Kidney (tissue), 14 donors: ENCODE measurements around the gene GTF2H4. TPM values are rescaled to one million over a fixed set of nuclear protein-coding genes. Genes with fewer than 3 reads are reported as not detected.

Source experiments
- DNase-seq, 5 donors: peaks; one replicate each; pipeline ENCODE4 v3.0.0-alpha.2; 2013 to 2020
- FAIRE-seq: peaks from 2 replicates; lab custom pipeline; 2012; peaks lifted over from hg19 to GRCh38; lab: Jason Lieb, UNC
- H3K27ac ChIP-seq, 2 donors: one replicate each; pipeline ENCODE4 v1.7.0; 2013; ENCODE audit warnings: low read depth in 2 of 2, low read length in 2 of 2, inconsistent platforms in 1 of 2
- H3K27me3 ChIP-seq: one replicate; pipeline ENCODE4 v1.7.1; 2013; ENCODE audit warnings: low read length, inconsistent platforms; ENCODE audit not compliant: control insufficient read depth, insufficient read depth
- H3K36me3 ChIP-seq, 3 donors: one replicate each; pipeline versions ENCODE4 v1.7.0 to v1.7.1; 2013; ENCODE audit warnings: low read length in 3 of 3, control low read depth in 1 of 3, inconsistent platforms in 1 of 3; ENCODE audit not compliant: insufficient read depth in 3 of 3, control insufficient read depth in 2 of 3
- H3K4me1 ChIP-seq, 3 donors: one replicate each; pipeline versions ENCODE4 v1.7.0 to v1.7.1; 2013; ENCODE audit warnings: low read length in 3 of 3, inconsistent platforms in 1 of 3, low read depth in 1 of 3; ENCODE audit not compliant: control insufficient read depth in 2 of 3, insufficient read depth in 2 of 3
- H3K4me3 ChIP-seq, 3 donors: one replicate each; pipeline versions ENCODE4 v1.7.0 to v1.8.1; 2013; ENCODE audit warnings: low read length in 3 of 3, control low read depth in 1 of 3, inconsistent platforms in 1 of 3
- H3K9ac ChIP-seq, 3 donors: one replicate each; pipeline versions ENCODE4 v1.7.0 to v1.7.1; 2013; ENCODE audit warnings: low read length in 3 of 3, control low read depth in 1 of 3, inconsistent platforms in 1 of 3
- H3K9me3 ChIP-seq, 3 donors: one replicate each; pipeline versions ENCODE4 v1.7.0 to v1.7.1; 2013; ENCODE audit warnings: low read length in 3 of 3, control low read depth in 1 of 3, inconsistent platforms in 1 of 3; ENCODE audit not compliant: control insufficient read depth in 2 of 3, insufficient read depth in 1 of 3
- intact Hi-C: fragments of 100-400 bp; cut with DNase I; formaldehyde crosslinking; loops from one replicate; pipeline ENCODE4 v1.11.1; 2022
- microRNA-seq: library from miRNA; unstranded; fragments of <30 nt; microRNA quantifications from one replicate; pipeline ENCODE4 v1.2.0, GENCODE V29; 2020
- polyA plus RNA-seq: library from polyadenylated mRNA; stranded (reverse); fragments of 350-450 nt; fragmentation: Illumina TruSeq; extraction: RNeasy Lipid Tissue Mini Kit (QIAGEN cat#74804); gene quantifications from one replicate; pipeline ENCODE4 v1.2.3, GENCODE V29; 2014; ENCODE audit warnings: low read depth, low replicate concordance; ENCODE audit not compliant: insufficient read depth
- total RNA-seq: library from RNA; stranded (reverse); fragmentation: NEBNext Ultra II Directional; extraction: Animal tissue kit (Norgen Biotek cat#: 25700); gene quantifications from one replicate; pipeline ENCODE4 v1.2.1, GENCODE V29; 2021
- TF ChIP-seq, protein P1 (sequence below): IDR thresholded peaks from 3 replicates; pipeline ENCODE4 v1.5.1; 2012; ENCODE audit warnings: mild to moderate bottlenecking, moderate library complexity, borderline replicate concordance; ENCODE audit not compliant: insufficient read depth; ENCODE audit errors: extremely low read depth
- donor health status: control.
- donor health status: control.
- donor health status: control.
- donor health status: control.
- donor health status: control.
- donor health status: DM: yes; HTN: yes; CAD: no.
- donor health status: Normal renal cell carcinoma (clear cell type).

Gene GTF2H4
- total and polyA plus RNA-seq, 2 donors from 2014 or later, result 20.9 to 39.3 TPM

DNA sequence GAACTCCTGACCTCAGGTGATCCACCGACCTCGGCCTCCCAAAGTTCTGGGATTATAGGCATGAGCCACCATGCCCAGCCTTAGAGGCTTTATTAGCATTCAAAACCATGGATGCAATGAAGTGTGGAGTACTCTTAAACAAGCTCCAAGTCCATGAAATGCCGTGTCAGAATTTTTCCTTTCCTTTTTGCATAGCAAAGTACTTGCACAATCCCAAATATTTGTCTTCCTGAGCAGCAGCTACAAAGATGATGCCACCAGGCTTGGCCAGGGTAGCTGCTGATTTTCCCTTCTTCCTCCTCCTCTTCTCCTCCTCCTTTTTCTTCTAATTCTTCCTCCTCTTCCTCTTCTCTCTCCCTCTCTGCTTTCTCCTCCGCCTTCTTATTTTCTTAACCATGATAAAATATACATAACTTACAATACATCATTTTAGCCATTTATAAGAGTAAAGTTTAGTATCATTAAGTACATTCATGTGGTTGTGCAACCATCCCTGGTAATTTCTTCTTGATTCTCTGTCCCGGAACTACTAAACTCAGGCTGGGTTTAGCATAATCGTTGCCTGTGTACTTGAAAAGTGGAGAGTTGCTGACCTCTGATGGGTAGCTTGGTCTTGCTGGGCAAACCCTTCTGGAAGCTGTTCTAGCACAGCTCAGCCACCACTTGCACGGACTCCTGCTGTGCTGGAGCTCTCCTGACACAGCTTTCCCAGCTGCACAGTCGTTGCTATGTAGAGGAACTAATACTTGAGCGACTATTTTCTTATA is 53.1 kb downstream of the GTF2H4 start:
- Histone ChIP-seq H3K27me3 (no peaks in the 10 kb centered on the region), H3K4me3 (no peak overlapping the region), H3K9me3 (no peaks in the 10 kb centered on the region), H3K27ac (no peak overlapping the region), H3K36me3 (no peaks in the 10 kb centered on the region), H3K4me1 (no peaks in the 10 kb centered on the region), H3K9ac (no peak overlapping the region)
- FAIRE-seq, result no peak
- intact Hi-C loops, result no loop called here
- TF ChIP-seq, protein P1, sequence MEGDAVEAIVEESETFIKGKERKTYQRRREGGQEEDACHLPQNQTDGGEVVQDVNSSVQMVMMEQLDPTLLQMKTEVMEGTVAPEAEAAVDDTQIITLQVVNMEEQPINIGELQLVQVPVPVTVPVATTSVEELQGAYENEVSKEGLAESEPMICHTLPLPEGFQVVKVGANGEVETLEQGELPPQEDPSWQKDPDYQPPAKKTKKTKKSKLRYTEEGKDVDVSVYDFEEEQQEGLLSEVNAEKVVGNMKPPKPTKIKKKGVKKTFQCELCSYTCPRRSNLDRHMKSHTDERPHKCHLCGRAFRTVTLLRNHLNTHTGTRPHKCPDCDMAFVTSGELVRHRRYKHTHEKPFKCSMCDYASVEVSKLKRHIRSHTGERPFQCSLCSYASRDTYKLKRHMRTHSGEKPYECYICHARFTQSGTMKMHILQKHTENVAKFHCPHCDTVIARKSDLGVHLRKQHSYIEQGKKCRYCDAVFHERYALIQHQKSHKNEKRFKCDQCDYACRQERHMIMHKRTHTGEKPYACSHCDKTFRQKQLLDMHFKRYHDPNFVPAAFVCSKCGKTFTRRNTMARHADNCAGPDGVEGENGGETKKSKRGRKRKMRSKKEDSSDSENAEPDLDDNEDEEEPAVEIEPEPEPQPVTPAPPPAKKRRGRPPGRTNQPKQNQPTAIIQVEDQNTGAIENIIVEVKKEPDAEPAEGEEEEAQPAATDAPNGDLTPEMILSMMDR, result no peak
- no peak for DNase-seq

DNA sequence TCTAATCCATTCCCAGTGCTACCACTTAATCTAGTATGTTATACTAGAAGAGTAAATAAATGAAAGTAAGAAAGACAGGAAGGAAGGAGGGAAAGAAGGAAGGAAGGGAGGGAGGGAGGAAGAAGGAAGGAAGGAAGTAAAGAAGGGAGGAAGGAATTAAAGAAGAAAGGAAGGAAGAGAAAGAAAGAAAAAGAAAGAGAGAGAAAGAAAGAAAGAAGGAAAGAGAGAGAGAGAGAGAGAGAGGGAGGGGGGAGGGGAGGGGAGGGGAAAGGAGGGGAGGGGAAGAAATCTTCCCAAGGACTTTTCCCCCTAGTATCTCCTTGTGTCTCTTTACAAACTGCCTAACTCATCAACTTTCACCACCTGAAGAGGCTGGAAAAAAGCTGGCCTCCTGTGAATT is 54.7 kb downstream of the GTF2H4 start:
- Histone ChIP-seq H3K27me3 (no peaks in the 10 kb centered on the region), H3K4me3 (no peak overlapping the region), H3K9me3 (no peaks in the 10 kb centered on the region), H3K4me1 (no peaks in the 10 kb centered on the region), H3K36me3 (no peaks in the 10 kb centered on the region), H3K27ac (no peak overlapping the region), H3K9ac (no peak overlapping the region)
- DNase-seq (no peak), FAIRE-seq (no peak)
- TF ChIP-seq, protein P1, result no peak
- intact Hi-C loops, result no loop called here

DNA sequence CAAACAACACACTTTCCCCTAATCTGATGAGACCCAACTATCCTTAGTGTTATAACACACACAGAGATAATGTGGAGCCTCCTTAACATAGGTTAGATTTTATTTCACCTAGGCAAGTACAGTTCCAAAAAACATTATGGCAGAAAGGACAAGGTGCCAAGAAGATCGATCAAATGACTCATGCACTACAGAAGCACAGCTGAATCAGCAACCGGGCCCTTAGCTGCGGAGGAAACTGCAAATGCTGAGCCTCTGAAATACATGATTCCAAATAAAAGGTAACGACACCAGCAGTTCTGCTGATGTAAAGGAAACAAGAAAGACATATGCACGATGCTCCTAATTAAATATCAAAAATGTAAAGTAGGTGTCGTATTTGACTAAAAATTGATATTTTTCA is 55.6 kb downstream of the GTF2H4 start:
- FAIRE-seq (no peak), DNase-seq (no peak)
- no peak overlapping the region for H3K27ac ChIP-seq
- no peaks in the 10 kb centered on the region for H3K4me1 ChIP-seq
- no peaks in the 10 kb centered on the region for H3K27me3 ChIP-seq
- H3K4me3 ChIP-seq, result no peak overlapping the region
- H3K9ac ChIP-seq, result no peak overlapping the region
- intact Hi-C loops, result no loop called here
- TF ChIP-seq, protein P1, result no peak
- no peaks in the 10 kb centered on the region for H3K9me3 ChIP-seq
- no peaks in the 10 kb centered on the region for H3K36me3 ChIP-seq

Small RNAs within 50 kb of the gene (microRNA-seq; reads per million reads assigned to microRNA genes)
- 1.4 reads per million for gene MIR4640

Other genes with a start within 250 kb of the GTF2H4 start
- 30.5 TPM for gene DHX16, start 235.2 kb upstream of the GTF2H4 start, total RNA-seq
- gene DHX16, start 235.2 kb upstream of the GTF2H4 start, polyA plus RNA-seq, result 26.7 TPM
- gene PPP1R18, start 221.6 kb upstream of the GTF2H4 start, total RNA-seq, result 51.9 TPM
- 17.1 TPM for gene PPP1R18, start 221.6 kb upstream of the GTF2H4 start, polyA plus RNA-seq
- gene NRM, start 217.2 kb upstream of the GTF2H4 start, total RNA-seq, result 14.2 TPM
- gene NRM, start 217.2 kb upstream of the GTF2H4 start, polyA plus RNA-seq, result 14.2 TPM
- 47.9 TPM for gene MDC1, start 190.9 kb upstream of the GTF2H4 start, total RNA-seq
- gene MDC1, start 190.9 kb upstream of the GTF2H4 start, polyA plus RNA-seq, result 9.5 TPM
- 295 TPM for gene TUBB, start 187.9 kb upstream of the GTF2H4 start, total RNA-seq
- gene TUBB, start 187.9 kb upstream of the GTF2H4 start, polyA plus RNA-seq, result 197 TPM
- gene FLOT1, start 165.5 kb upstream of the GTF2H4 start, total RNA-seq, result 227 TPM
- gene FLOT1, start 165.5 kb upstream of the GTF2H4 start, polyA plus RNA-seq, result 317 TPM
- gene IER3, start 163.7 kb upstream of the GTF2H4 start, total RNA-seq, result 59.5 TPM
- gene IER3, start 163.7 kb upstream of the GTF2H4 start, polyA plus RNA-seq, result 94.3 TPM
- 362 TPM for gene DDR1, start 23.7 kb upstream of the GTF2H4 start, total RNA-seq
- gene DDR1, start 23.7 kb upstream of the GTF2H4 start, polyA plus RNA-seq, result 95.8 TPM
- 34.5 TPM for gene VARS2, start 6.0 kb downstream of the GTF2H4 start, total RNA-seq
- 30.4 TPM for gene VARS2, start 6.0 kb downstream of the GTF2H4 start, polyA plus RNA-seq
- 30.5 TPM for gene SFTA2, start 24.0 kb downstream of the GTF2H4 start, total RNA-seq
- gene SFTA2, start 24.0 kb downstream of the GTF2H4 start, polyA plus RNA-seq, result 7.4 TPM
- 0.13 TPM for gene MUCL3, start 32.8 kb downstream of the GTF2H4 start, total RNA-seq
- not detected for gene MUCL3, start 32.8 kb downstream of the GTF2H4 start, polyA plus RNA-seq
- not detected for gene MUC21, start 75.5 kb downstream of the GTF2H4 start, total RNA-seq
- gene MUC21, start 75.5 kb downstream of the GTF2H4 start, polyA plus RNA-seq, result not detected
- not detected for gene MUC22, start 102.3 kb downstream of the GTF2H4 start, total RNA-seq
- gene MUC22, start 102.3 kb downstream of the GTF2H4 start, polyA plus RNA-seq, result not detected
- not detected for gene C6orf15, start 204.4 kb downstream of the GTF2H4 start, total RNA-seq
- gene C6orf15, start 204.4 kb downstream of the GTF2H4 start, polyA plus RNA-seq, result not detected
- gene PSORS1C1, start 206.6 kb downstream of the GTF2H4 start, total RNA-seq, result 3.6 TPM
- 2.1 TPM for gene PSORS1C1, start 206.6 kb downstream of the GTF2H4 start, polyA plus RNA-seq
- gene CDSN, start 212.2 kb downstream of the GTF2H4 start, total RNA-seq, result 0.13 TPM
- gene CDSN, start 212.2 kb downstream of the GTF2H4 start, polyA plus RNA-seq, result not detected
- gene PSORS1C2, start 230.9 kb downstream of the GTF2H4 start, total RNA-seq, result not detected
- not detected for gene PSORS1C2, start 230.9 kb downstream of the GTF2H4 start, polyA plus RNA-seq
- 26.2 TPM for gene CCHCR1, start 249.6 kb downstream of the GTF2H4 start, total RNA-seq
- gene CCHCR1, start 249.6 kb downstream of the GTF2H4 start, polyA plus RNA-seq, result 24.1 TPM